ENCODE data around the gene PCDH8.

The PCDH8 gene

DNA sequence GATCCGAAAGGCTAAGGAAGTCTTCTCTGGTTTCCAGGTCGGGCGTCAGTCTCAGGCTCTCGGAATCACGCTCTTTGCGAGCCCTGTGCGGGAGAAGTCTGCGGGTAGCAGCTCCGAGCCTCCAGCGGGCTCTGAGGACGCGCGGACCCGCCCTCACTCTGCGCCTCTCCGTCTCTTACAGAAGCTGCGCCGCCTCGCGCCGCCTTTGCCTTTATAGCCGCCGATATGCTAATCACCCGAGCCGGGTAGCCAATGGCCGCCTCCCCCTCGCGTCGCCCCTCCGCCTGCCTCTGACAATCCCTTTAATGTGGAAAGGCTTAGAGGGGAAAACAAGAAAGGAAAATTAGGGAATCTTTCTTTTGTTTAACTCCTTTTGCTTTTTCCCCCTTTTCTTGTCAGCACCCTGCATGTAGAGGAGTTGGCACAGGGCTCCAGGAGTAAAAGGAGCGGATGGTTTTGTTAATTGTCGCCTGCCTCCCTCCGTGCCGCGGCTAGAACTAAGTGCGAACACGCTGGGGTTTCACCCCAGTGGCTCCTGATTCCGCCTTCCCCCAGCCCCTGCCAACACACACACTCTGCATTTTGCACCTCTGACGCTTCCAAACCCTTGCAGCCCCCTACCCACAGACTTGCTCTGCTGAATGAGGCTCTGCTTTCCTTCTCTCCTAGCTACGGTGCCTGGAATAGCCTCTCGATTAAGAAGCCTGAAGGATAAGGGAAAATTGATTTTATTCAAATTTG lies at the start of gene PCDH8:
Gene PCDH8, minus strand, starts transcription at position 186 of the 741 bp plus-strand sequence. CDS start 204 bp downstream, outside the sequence.
- DNase-seq (ENCODE audit: low read depth) = no peak

DNA sequence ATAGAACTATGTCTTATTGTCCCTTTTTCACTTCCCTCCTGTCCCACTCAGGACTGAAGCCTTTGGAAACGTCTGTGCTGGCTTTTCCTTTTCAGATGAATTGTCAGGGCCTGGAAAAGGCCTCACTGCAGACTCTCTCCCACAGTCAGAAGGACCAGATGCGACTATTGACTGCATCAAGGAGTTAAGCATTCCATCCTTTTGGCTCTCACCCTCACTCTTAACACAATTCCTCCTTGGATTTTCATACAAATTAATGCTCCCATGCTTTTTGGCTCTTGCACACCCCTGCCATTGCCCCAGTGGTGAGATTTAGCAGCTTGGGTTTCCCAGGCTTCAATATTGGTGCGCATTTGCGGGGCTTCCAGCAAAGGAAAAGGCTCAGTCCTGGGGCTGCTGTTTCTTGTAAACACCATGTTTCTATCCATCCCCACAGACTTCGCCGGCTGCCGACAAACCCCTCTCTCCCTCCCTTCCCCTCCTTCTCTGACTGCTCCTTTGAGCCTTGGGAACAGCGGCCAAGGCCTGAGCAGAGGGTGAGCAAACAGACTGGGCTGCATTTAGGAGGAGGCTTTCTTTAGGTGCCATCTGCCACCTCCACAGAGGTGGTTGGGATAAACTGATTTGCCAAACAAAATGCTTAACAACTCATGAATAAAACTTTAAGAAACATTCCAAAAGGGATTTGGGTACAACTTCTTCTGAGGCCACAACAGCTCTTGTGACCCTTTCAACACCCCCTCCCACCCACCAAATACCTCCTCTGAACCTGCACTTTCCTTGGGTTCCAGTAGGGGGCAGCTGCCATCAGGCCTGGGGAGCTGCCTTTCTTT lies 48.6 kb upstream of the PCDH8 start:
- no peak for DNase-seq (ENCODE audit: low read depth)

- DNase-seq (ENCODE audit: low read depth) = no peak
Measured at GRCh38 chr13:52894413-52894812, 46.0 kb upstream of the PCDH8 start.

DNA sequence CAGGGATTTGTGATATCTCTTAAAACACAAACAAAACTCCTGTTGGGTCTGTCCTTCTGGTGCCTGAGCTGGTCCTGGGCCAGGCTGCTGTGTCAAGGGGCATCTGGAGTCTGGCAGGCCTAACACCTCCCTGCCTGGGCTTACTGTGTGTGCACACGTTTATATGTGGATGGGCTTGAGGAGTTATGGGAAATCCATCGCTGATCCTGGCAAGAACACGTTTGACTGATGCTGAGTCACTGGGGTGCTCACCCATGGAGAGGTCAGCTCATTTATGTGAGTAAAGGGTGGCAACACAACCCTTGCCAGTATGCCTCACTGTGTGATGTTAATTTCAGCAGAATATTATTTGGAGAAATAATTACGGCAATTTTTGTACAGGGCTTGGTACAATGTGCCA lies 44.5 kb upstream of the PCDH8 start:
- no peak for DNase-seq (ENCODE audit: low read depth)

DNA sequence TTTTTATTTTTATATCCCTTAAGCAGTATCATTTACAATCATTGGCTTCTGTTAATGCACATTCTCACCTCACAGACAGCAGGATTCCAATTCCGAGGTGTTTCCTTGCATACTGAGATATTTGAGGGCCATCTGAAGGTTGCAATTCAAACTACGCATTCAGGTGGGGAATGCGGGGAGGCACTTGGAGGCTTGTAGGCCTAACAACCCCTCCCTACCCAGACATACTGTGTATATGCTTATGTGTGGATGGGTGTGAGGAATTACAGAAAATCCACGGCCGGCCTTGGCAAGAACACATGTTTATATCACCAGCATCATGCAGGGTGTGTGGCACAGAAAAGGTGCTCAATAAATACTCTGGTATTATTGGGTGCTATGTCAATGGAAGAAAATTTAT lies 43.3 kb upstream of the PCDH8 start:
- no peak for DNase-seq (ENCODE audit: low read depth)

DNA sequence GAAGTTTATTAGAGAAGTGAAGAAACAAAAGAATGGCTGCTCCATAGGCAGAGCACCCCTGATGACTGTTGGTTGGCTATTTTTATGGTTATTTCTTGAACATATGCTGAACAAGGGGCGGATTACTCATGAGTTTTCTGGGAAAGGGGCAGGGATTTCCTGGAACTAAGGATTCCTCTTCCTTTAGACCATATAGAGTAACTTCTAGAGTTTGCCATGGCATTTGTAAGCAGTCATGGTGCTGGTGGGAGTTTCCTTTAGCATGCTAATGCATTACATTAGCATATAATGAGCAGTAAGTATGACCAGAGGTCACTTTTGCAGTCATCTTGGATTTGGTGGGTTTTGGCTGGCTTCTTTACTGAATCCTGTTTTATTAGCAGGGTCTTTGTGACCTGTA lies 38.7 kb upstream of the PCDH8 start:
- DNase-seq (ENCODE audit: low read depth) = no peak

GRCh38 chr13:52885141-52885540 lies 36.7 kb upstream of the PCDH8 start:
- DNase-seq (ENCODE audit: low read depth) = no peak

DNA sequence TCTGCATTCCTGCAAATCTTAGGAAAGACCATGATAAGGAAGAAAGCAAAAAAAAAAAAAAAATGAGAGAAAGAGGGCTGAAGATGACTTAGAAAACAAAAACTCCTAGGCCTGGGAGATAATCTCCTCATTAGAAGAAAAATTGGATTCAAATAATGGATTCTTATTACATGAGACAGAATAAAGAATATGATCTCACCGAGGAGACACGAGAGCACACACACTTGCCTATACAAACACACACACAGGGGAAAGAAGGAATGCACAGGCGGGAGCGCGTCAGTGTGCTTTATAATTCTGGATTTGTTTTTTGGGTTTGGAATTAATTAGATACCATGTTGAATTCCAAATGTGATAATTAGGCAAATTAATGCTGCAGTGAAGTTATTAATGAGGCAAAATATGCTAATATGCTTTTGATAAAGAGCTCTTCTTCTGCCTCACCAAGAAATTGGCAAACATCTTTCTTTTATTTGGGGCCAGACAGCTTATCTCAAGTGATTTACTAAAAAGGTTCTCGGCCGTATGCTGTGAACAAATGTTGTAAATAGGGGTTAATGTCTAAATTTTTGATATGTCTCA lies 36.1 kb upstream of the PCDH8 start:
- no peak for DNase-seq (ENCODE audit: low read depth)

DNA sequence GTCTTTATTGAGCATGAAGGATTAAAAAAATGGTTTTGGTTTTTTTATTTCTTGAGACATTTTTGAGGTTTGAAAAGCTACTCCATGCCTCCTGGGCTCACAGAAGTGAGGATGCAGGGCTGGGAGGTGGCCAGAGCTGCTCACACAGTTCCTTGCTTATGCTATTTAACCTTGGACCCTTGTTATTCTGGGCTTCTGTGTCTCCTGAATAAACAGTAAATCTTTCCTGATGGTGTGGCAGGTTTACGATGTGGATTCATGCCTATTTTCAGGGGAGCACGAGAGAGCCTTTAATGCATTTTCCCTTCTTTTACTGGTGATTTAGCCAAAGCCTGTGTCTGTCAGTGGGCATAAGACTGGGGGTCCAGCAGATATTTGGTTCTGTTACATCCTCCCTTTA lies 34.3 kb upstream of the PCDH8 start:
- no peak for DNase-seq (ENCODE audit: low read depth)

- DNase-seq (ENCODE audit: low read depth) = no peak
Measured at GRCh38 chr13:52879950-52880741, 31.7 kb upstream of the PCDH8 start.

DNA sequence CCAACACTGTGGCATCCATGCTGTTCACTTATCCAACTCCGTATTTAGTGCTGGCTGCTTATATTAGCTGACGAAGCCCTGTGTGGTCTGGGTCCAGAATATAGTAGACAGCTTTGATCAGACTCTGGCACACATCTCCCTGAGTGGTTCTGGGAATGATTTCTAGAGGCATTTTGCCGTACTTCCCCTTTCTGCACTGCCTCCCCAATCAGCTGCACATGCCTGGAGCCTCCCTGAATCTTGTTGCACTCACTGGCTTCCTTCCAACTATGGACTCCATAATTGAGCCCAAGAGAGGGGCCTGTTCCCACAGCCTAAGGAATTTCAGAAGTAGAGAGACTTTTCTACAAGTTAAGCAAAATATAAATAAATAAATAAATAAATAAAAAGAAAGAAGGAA lies 30.4 kb upstream of the PCDH8 start:
- DNase-seq (ENCODE audit: low read depth) = no peak

DNA sequence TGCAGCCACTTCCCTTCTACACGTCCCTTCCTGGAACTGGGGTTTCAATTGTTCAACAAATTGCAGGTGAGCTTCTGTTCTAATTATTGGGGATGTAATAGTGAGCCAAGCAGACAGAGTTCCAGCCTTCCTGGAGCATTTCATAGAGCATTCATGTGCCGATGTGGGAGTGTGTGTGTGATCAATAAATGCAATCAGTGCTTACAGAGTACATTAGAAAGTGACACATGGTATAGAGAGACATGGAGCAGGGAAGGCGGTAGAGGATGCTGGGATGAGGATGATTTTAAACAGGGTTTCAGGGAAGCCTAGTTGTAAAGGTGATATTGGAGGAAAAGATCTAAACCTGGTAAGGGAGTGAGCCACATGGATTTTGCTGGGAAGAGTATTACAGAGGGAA lies 21.7 kb upstream of the PCDH8 start:
- no peak for DNase-seq (ENCODE audit: low read depth)

GRCh38 chr13:52869621-52870020 lies 21.2 kb upstream of the PCDH8 start:
- no peak for DNase-seq (ENCODE audit: low read depth)

- DNase-seq (ENCODE audit: low read depth) = no peak
Measured at GRCh38 chr13:52869050-52869449, 20.6 kb upstream of the PCDH8 start.

GRCh38 chr13:52868190-52868589 lies 19.8 kb upstream of the PCDH8 start:
- DNase-seq (ENCODE audit: low read depth) = no peak

DNA sequence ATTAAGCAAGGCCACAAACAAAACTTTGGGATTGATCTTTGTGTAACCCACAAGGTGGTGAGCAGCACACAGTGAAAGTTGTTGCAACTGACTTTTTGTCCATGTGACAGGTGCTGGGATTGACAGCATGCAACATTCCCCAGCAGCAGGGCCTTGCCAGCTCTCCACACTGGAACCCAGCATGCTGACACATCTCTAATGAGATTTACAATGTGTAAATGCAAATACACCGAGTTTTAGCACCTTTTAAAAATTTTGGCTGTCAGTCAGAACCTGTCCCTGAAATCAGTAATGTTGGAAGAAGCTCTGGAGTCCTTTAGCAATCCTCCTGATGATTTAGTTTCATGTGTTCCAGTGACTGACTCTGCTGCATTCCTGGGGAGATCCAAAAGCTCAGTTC lies 16.5 kb upstream of the PCDH8 start:
- DNase-seq (ENCODE audit: low read depth) = no peak

GRCh38 chr13:52862358-52863206 lies 14.1 kb upstream of the PCDH8 start:
- no peak for DNase-seq (ENCODE audit: low read depth)

DNA sequence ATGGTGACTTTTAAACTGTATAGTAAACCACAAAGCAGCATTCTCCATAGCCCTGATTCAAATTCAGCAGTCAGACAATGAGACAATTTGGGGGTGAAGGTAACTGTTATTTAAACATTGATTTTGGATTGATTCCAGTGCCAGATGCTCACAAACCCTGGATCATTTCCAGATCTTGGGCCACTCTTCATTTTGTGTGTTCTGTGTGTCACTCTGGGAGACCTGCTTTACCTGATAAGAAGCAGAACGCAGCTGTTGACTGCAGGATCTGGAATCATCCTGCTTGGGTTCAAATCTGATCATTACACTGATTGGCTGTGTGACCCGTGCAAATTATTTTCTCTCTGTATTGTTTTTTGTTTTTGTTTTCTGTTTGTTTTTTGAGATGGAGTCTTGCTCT lies 4.0 kb upstream of the PCDH8 start:
- no peak for DNase-seq (ENCODE audit: low read depth)

DNA sequence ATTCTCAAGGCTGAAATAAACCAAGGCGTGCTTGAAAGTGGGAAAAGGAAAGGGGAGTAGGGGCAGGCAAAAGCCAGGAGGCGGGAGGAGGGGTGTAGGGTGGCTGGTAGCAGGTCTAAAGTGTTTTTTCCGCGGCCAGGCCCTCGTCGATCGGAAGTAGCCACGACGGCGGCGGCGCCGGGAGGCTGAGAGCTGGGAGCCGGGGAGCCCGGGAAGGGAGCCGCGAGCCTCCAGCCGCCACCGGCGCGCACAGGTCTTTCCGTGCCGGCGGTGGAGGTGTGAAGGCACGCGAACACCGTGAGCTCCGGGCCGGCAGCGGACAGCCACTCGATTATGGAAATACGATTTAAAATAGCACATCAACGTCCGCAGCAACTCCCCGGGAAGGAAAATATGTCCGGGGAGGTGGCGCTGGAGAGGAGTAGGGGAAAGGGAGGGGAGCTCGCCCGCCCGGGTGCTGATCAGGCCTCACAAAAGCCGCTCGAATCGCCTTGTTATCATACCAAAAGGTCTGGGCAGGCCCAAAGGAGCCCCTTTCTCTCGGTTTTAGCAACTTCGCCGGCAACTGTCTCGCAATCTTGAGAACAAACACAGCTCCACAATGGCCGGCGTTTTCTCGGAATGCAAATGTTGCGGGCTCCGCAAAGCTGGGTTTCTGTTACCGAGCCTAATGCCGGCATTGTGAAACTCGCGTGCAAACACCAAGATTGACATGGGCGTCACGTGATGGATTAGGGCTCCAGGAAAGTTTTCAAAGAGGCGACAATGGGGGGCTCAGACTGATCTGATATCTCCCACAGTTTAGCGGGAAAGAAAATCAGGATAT lies 2.9 kb upstream of the PCDH8 start:
- DNase-seq (ENCODE audit: low read depth) = no peak

GRCh38 chr13:52850396-52851136 lies 2.1 kb upstream of the PCDH8 start:
- DNase-seq (ENCODE audit: low read depth) = no peak
